ENCODE data around the gene RPL36. TPM values are rescaled to one million over a fixed set of nuclear protein-coding genes. Genes with fewer than 3 reads are reported as not detected.
A peak's percentile ranks its signal among the peaks of the same experiment; 100 is the strongest.

The RPL36 gene
- total RNA-seq (100 to 1,000 TPM; 451 to 525 (median 478) TPM), polyA plus RNA-seq (727 TPM)
- long read RNA-seq, donor 1, transcript RPL36-201 (4 exons, 707 nt), result major isoform, 94 of 98 reads
- long read RNA-seq, donor 1, partial matches to known transcripts, result 0 of 98 reads
- long read RNA-seq, donor 1, other reads (novel, unspliced or antisense), result 1 of 98 reads
- long read RNA-seq, donor 2, transcript RPL36-201 (4 exons, 707 nt), result major isoform, 200 of 239 reads
- long read RNA-seq, donor 2, transcript RPL36-202 (3 exons, 556 nt), result minor isoform, 11 of 239 reads
- long read RNA-seq, donor 2, partial matches to known transcripts, result 27 of 239 reads
- long read RNA-seq, donor 2, other reads (novel, unspliced or antisense), result 1 of 239 reads
- long read RNA-seq, donor 3, transcript RPL36-201 (4 exons, 707 nt), result major isoform, 42 of 63 reads
- long read RNA-seq, donor 3, partial matches to known transcripts, result 17 of 63 reads
- long read RNA-seq, donor 3, other reads (novel, unspliced or antisense), result 1 of 63 reads
- long read RNA-seq, donor 4, transcript RPL36-202 (3 exons, 556 nt), result minor isoform, 7 of 104 reads
- long read RNA-seq, donor 4, transcript RPL36-201 (4 exons, 707 nt), result major isoform, 90 of 104 reads
- long read RNA-seq, donor 4, partial matches to known transcripts, result 6 of 104 reads
- long read RNA-seq, donor 4, other reads (novel, unspliced or antisense), result 1 of 104 reads

- Histone ChIP-seq H3K4me3 (ENCODE audit: low read length) (peak within 1 kb of the TSS; percentile 53), H3K4me1 (ENCODE audit: control insufficient read depth, insufficient read depth, low read length) (peaks cover 7% of the 10 kb centered on the region), H3K9me3 (ENCODE audit: control insufficient read depth, low read length) (no peaks in the 10 kb centered on the region), H3K27ac (ENCODE audit: low read length) (peak within 1 kb of the TSS; percentile 89), H3K27me3 (ENCODE audit: control insufficient read depth, insufficient read depth) (no peaks in the 10 kb centered on the region)
- DNase-seq (peak; percentile 98 to 100 (median 99)), ATAC-seq (peak; percentile 68 to 80)
- intact Hi-C loops (cut with DNase I), result no loop called here
- under 1% methylated on average over 73 of the region's 73 CpGs for WGBS
Observed at GRCh38 chr19:5690125-5690954, at the start of gene RPL36. Gene RPL36 (plus strand): TSS chr19:5690295. CDS start chr19:5690508, 213 bp downstream.

GRCh38 chr19:5641171-5641570 is 48.9 kb upstream of the RPL36 start:
- no peaks in the 10 kb centered on the region for H3K9me3 ChIP-seq (ENCODE audit: control insufficient read depth, low read length)
- no peak overlapping the region for H3K4me3 ChIP-seq (ENCODE audit: low read length)
- DNase-seq, result no peak
- no peaks in the 10 kb centered on the region for H3K27me3 ChIP-seq (ENCODE audit: control insufficient read depth, insufficient read depth)
- no peaks in the 10 kb centered on the region for H3K4me1 ChIP-seq (ENCODE audit: control insufficient read depth, insufficient read depth, low read length)
- H3K27ac ChIP-seq (ENCODE audit: low read length), result no peak overlapping the region
- ATAC-seq, result no peak
- intact Hi-C loops (cut with DNase I), result no loop called here
- WGBS, result 89% methylated on average over 4 of the region's 4 CpGs

GRCh38 chr19:5642204-5642603 is 47.9 kb upstream of the RPL36 start:
- intact Hi-C loops (cut with DNase I), result no loop called here
- Histone ChIP-seq H3K4me3 (ENCODE audit: low read length) (no peak overlapping the region), H3K4me1 (ENCODE audit: control insufficient read depth, insufficient read depth, low read length) (no peaks in the 10 kb centered on the region), H3K27me3 (ENCODE audit: control insufficient read depth, insufficient read depth) (no peaks in the 10 kb centered on the region), H3K9me3 (ENCODE audit: control insufficient read depth, low read length) (no peaks in the 10 kb centered on the region), H3K27ac (ENCODE audit: low read length) (no peak overlapping the region)
- ATAC-seq (no peak), DNase-seq (no peak)
- 92% methylated on average over 2 of the region's 2 CpGs for WGBS

- no peak for DNase-seq
- no peaks in the 10 kb centered on the region for H3K9me3 ChIP-seq (ENCODE audit: control insufficient read depth, low read length)
- no peak overlapping the region for H3K27ac ChIP-seq (ENCODE audit: low read length)
- H3K4me3 ChIP-seq (ENCODE audit: low read length), result no peak overlapping the region
- WGBS, result 84% methylated on average over 4 of the region's 4 CpGs
- intact Hi-C loops (cut with DNase I), result no loop called here
- no peaks in the 10 kb centered on the region for H3K4me1 ChIP-seq (ENCODE audit: control insufficient read depth, insufficient read depth, low read length)
- no peaks in the 10 kb centered on the region for H3K27me3 ChIP-seq (ENCODE audit: control insufficient read depth, insufficient read depth)
- no peak for ATAC-seq
Observed at GRCh38 chr19:5643060-5643459, 47.0 kb upstream of the RPL36 start.

GRCh38 chr19:5644037-5644436 is 46.1 kb upstream of the RPL36 start:
- intact Hi-C loops (cut with DNase I), result no loop called here
- 86% methylated on average over 2 of the region's 2 CpGs for WGBS
- Histone ChIP-seq H3K27me3 (ENCODE audit: control insufficient read depth, insufficient read depth) (no peaks in the 10 kb centered on the region), H3K9me3 (ENCODE audit: control insufficient read depth, low read length) (no peaks in the 10 kb centered on the region), H3K27ac (ENCODE audit: low read length) (no peak overlapping the region), H3K4me1 (ENCODE audit: control insufficient read depth, insufficient read depth, low read length) (no peaks in the 10 kb centered on the region), H3K4me3 (ENCODE audit: low read length) (no peak overlapping the region)
- ATAC-seq (no peak), DNase-seq (no peak)

- no peak overlapping the region for H3K4me3 ChIP-seq (ENCODE audit: low read length)
- intact Hi-C loops (cut with DNase I), result no loop called here
- DNase-seq (no peak), ATAC-seq (no peak)
- no peak overlapping the region for H3K27ac ChIP-seq (ENCODE audit: low read length)
- H3K9me3 ChIP-seq (ENCODE audit: control insufficient read depth, low read length), result no peaks in the 10 kb centered on the region
- H3K27me3 ChIP-seq (ENCODE audit: control insufficient read depth, insufficient read depth), result no peaks in the 10 kb centered on the region
- WGBS, result 91% methylated on average over 5 of the region's 5 CpGs
- no peaks in the 10 kb centered on the region for H3K4me1 ChIP-seq (ENCODE audit: control insufficient read depth, insufficient read depth, low read length)
Observed at GRCh38 chr19:5645409-5645808, 44.7 kb upstream of the RPL36 start.

GRCh38 chr19:5646703-5647102 is 43.4 kb upstream of the RPL36 start:
- Histone ChIP-seq H3K9me3 (ENCODE audit: control insufficient read depth, low read length) (no peaks in the 10 kb centered on the region), H3K4me1 (ENCODE audit: control insufficient read depth, insufficient read depth, low read length) (no peaks in the 10 kb centered on the region), H3K27me3 (ENCODE audit: control insufficient read depth, insufficient read depth) (no peaks in the 10 kb centered on the region), H3K4me3 (ENCODE audit: low read length) (no peak overlapping the region), H3K27ac (ENCODE audit: low read length) (no peak overlapping the region)
- intact Hi-C loops (cut with DNase I), result no loop called here
- no peak for ATAC-seq
- 91% methylated on average over 4 of the region's 4 CpGs for WGBS
- no peak for DNase-seq

- WGBS, result 91% methylated on average over 10 of the region's 11 CpGs
- no peaks in the 10 kb centered on the region for H3K27me3 ChIP-seq (ENCODE audit: control insufficient read depth, insufficient read depth)
- no peak for ATAC-seq
Observed at GRCh38 chr19:5648464-5648863, 41.6 kb upstream of the RPL36 start.

GRCh38 chr19:5651361-5651760 is 38.7 kb upstream of the RPL36 start:
- Histone ChIP-seq H3K4me3 (ENCODE audit: low read length) (no peak overlapping the region), H3K27me3 (ENCODE audit: control insufficient read depth, insufficient read depth) (no peaks in the 10 kb centered on the region), H3K9me3 (ENCODE audit: control insufficient read depth, low read length) (no peaks in the 10 kb centered on the region), H3K27ac (ENCODE audit: low read length) (no peak overlapping the region), H3K4me1 (ENCODE audit: control insufficient read depth, insufficient read depth, low read length) (no peaks in the 10 kb centered on the region)
- ATAC-seq, result no peak
- DNase-seq, result no peak
- intact Hi-C loops (cut with DNase I), result no loop called here
- WGBS, result 96% methylated on average over 5 of the region's 5 CpGs

More at GRCh38 chr19:5648464-5648863, 41.6 kb upstream of the RPL36 start:
- Histone ChIP-seq H3K9me3 (ENCODE audit: control insufficient read depth, low read length) (no peaks in the 10 kb centered on the region), H3K27ac (ENCODE audit: low read length) (no peak overlapping the region), H3K4me1 (ENCODE audit: control insufficient read depth, insufficient read depth, low read length) (no peaks in the 10 kb centered on the region), H3K4me3 (ENCODE audit: low read length) (no peak overlapping the region)
- DNase-seq, result no peak
- intact Hi-C loops (cut with DNase I), result no loop called here

GRCh38 chr19:5652261-5652660 is 37.8 kb upstream of the RPL36 start:
- WGBS, result 86% methylated on average over 10 of the region's 10 CpGs
- H3K4me3 ChIP-seq (ENCODE audit: low read length), result no peak overlapping the region
- no peaks in the 10 kb centered on the region for H3K9me3 ChIP-seq (ENCODE audit: control insufficient read depth, low read length)
- intact Hi-C loops (cut with DNase I), result no loop called here
- no peak overlapping the region for H3K27ac ChIP-seq (ENCODE audit: low read length)
- H3K4me1 ChIP-seq (ENCODE audit: control insufficient read depth, insufficient read depth, low read length), result no peaks in the 10 kb centered on the region
- ATAC-seq (no peak), DNase-seq (no peak)
- H3K27me3 ChIP-seq (ENCODE audit: control insufficient read depth, insufficient read depth), result no peaks in the 10 kb centered on the region

- DNase-seq, result no peak
- H3K4me1 ChIP-seq (ENCODE audit: control insufficient read depth, insufficient read depth, low read length), result no peaks in the 10 kb centered on the region
- intact Hi-C loops (cut with DNase I), result no loop called here
- no peak for ATAC-seq
- 68% methylated on average over 5 of the region's 5 CpGs for WGBS
- H3K9me3 ChIP-seq (ENCODE audit: control insufficient read depth, low read length), result no peaks in the 10 kb centered on the region
- no peak overlapping the region for H3K27ac ChIP-seq (ENCODE audit: low read length)
- no peak overlapping the region for H3K4me3 ChIP-seq (ENCODE audit: low read length)
- H3K27me3 ChIP-seq (ENCODE audit: control insufficient read depth, insufficient read depth), result no peaks in the 10 kb centered on the region
Observed at GRCh38 chr19:5654931-5655330, 35.2 kb upstream of the RPL36 start.

All from right cardiac atrium (tissue), 5 donors.